HT1080 (cell line): ENCODE data around the gene MAP1S. TPM values are rescaled to one million over a fixed set of nuclear protein-coding genes. Genes with fewer than 3 reads are reported as not detected.
"Not testable (repeated sequence)": the region's sequence is repeated elsewhere in the genome, so short reads cannot be mapped to it uniquely, and the experiment has no call there.

Source experiments
- DNase-seq: peaks from one replicate; pipeline ENCODE4 v3.0.0-alpha.2; 2015; ENCODE audit warnings: low read depth
- total RNA-seq: library from RNA; depleted of rRNA; stranded (reverse); fragments of >200 nt; shearing (Covaris generic); gene quantifications from 2 replicates; pipeline ENCODE4 v1.2.3, GENCODE V29; 2014

Gene MAP1S
- total RNA-seq, 1 experiment from 2014 or later, result 45.0 TPM

GRCh38 chr19:17757125-17757524 is 37.8 kb downstream of the MAP1S start:
- DNase-seq, result peak; percentile 66

DNA sequence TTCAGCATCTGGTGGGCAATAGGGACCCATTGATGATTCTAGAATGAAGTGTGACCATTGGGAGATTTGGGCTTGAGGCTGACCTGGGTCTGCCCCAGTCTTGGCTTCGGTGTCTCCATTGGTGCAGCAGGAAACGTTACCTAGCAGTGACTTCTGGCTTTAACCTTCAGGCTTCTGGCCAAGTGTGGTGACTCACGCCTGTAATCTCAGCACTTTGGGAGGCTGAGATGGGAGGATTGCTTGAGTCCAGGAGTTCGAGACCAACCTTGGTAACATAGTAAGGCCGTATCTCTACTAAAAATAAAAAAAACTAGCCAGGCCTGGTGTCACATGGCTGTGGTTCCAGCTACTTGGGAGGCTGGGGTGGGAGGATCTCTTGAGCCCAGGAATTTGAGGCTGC is 39.2 kb downstream of the MAP1S start:
- DNase-seq, result no peak

DNA sequence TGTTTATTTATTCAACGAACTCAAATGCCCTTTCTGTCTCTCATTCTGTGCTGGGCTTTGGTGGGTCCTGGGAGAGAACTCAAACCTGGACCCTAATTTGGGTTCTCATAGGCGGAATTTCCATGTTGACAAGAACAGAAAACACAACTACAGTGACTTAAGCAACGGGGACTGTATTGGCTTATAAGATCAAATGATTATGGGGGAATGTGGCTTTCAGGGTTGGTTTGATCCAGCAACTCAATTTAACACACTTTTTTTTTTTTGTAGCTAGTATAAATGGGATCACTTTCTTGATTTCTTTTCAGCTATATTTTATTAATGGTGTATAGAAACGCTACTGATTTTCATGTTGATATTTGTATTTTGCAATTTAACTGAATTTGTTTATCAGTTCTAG is 41.9 kb downstream of the MAP1S start:
- DNase-seq, result no peak

DNA sequence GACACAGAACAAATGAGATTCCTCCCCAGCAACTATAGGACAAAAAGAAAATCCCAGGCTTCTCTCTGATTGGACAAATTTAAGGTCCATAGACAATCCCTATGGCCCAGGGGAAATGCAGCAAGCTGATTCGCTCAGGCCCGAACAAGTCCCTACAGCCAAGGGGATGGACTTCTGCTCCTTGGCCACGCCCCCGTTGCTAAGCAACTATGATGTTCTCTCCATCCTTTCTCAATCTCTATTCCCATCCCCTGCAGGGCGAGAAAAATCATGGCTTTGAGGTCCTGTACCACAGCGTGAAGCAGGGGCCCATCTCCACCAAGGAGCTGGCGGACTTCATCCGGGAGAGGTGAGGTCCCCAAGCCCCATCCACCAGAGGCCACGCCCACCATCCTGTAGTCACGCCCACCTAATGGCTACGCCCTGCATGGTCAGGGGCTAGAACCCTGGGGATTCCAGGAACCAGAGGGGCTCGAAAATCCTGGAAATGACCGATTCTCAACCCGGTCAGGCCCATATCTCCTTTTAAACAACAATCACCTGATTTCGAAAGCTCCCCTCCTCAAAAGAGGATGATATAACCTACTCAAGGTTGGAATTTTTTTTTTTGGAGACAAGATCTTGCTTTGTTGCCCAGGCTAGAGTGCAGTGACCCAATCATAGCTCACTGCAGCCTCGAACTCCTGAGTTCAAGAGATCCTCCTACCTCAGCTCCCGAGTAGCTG is 43.4 kb downstream of the MAP1S start:
- DNase-seq, result peak; percentile 64

- DNase-seq, result no peak
These were observed 45.1 kb downstream of the MAP1S start for GRCh38 chr19:17764348-17764747.

DNA sequence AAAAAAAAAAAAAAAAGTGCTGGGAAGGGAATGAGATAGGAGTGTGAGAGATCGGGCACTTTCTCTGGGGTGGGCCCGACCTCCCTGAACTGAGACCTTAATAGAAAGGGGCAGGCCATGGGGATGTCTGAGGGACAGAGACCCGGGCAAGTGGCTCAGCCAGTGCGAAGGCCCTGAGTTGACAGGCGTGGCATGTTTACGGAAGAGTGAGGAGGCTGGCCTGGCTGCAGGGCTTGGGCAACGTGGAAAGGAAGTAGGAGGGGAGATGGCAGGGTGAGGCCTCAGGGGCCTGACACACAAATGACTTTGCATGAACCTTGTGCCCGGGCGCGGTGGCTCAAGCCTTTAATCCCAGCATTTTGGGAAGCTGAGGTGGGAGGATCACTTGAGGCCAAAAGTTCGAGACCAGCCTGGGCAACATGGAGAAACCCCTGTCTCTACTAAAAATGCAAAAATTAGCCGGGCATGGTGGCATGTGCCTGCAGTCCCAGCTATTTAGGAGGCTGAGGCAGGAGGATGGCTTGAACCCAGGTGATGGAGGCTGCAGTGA is 45.9 kb downstream of the MAP1S start:
- DNase-seq, result no peak

DNA sequence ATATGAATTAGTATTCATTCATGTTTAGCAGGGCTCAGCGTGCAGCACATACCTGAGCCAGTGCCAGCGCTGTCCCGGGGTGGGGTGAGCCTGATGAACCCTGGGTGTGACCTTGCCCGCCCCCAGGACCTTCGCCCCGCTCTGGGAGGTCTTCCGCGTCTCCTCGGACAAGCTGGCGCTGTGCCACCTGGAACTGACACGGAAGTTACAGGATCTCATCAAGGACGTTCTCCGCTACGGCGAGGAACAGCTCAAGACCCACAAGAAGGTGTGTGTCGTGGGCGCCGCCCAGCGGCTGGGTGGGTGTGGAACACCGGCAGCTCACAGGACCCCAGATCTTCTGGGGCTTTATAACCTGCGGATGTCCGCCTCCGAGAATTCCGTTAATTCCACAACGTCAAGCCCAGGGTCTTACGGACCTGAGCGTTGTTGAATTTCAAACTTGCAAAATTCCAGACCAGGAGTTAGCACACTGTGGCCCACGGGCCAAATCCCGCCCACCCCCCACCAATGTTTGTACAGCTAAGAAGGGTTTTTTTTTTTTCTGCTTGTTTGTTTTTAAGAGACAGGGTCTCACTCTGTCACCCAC is 47.4 kb downstream of the MAP1S start:
- DNase-seq, result peak; percentile 70

DNA sequence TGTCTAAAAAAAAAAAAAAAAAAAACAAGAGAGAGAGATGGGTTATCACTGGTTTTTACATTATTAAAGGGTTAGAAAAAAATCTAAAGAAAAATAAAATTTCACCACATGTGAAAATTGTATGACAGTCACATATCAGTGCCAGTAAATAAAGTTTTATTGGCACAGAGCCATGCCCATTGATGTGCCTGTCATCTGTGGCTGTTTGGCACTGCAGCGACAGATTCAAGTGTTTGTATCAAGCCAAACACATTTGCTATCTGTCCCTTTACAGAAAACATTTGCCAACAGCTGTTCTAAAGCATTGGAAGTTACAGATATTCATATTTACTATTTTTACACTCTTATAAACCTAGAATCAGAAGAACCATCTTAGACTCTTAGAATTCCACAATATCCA is 48.3 kb downstream of the MAP1S start:
- DNase-seq, result no peak

DNA sequence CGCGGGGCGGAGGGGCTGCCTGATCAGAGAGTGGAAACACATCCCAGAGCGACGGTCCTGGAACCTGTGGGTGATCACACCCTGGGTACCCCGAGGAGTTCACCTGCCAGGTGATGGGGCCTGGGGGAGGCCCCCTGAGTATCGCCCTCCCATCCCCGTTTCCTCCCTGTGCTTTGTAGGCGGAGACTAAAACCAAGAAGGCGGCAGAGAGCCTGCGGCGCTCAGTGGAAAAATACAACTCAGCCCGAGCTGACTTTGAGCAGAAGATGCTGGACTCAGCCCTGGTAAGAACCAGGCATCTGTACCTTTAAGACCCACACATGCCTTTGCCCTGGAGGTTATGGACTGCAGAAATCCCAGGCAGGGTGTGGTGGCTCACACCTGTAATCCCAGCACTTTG is 51.3 kb downstream of the MAP1S start:
- DNase-seq, result no peak

- DNase-seq, result no peak
These were observed 52.9 kb downstream of the MAP1S start for GRCh38 chr19:17772172-17772571.

DNA sequence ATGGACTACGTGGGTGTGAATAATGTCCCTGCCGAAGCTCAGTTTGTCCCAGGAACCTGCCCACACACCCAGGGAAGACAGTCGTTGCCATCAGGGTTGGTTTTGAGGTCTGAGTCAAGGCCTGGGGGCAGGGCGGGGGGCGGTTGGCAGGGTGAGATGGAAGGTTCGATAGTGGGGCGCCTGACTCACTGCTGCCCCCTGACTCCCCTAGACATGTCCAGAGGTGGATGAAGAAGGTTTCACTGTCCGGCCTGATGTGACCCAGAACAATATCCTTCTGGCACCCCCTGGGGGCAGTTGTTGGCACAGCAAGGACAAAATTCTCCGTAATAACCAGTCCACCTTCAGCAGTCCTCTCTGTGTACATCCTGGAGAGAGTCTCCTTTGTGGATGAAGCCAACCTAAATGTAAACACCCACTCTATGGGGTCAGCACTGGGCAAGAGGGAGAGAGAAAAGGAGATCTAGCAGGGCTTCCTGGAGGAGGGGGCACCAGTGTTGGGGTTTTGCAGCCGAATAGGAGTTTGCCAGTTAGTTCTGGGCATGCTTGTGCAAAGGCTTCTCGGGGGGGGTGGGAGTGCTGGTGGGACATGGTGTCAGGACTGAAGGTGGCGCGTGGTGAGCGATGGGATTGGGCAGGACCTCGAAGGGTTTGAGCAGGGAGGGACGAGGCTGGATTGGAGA is 56.1 kb downstream of the MAP1S start:
- peak; percentile 58 for DNase-seq

- no peak for DNase-seq
These were observed 56.9 kb downstream of the MAP1S start for GRCh38 chr19:17775991-17776803.

- DNase-seq, result not testable (repeated sequence)
These were observed 58.6 kb downstream of the MAP1S start for GRCh38 chr19:17777840-17778239.

GRCh38 chr19:17778251-17778967 is 59.1 kb downstream of the MAP1S start:
- DNase-seq, result no peak

DNA sequence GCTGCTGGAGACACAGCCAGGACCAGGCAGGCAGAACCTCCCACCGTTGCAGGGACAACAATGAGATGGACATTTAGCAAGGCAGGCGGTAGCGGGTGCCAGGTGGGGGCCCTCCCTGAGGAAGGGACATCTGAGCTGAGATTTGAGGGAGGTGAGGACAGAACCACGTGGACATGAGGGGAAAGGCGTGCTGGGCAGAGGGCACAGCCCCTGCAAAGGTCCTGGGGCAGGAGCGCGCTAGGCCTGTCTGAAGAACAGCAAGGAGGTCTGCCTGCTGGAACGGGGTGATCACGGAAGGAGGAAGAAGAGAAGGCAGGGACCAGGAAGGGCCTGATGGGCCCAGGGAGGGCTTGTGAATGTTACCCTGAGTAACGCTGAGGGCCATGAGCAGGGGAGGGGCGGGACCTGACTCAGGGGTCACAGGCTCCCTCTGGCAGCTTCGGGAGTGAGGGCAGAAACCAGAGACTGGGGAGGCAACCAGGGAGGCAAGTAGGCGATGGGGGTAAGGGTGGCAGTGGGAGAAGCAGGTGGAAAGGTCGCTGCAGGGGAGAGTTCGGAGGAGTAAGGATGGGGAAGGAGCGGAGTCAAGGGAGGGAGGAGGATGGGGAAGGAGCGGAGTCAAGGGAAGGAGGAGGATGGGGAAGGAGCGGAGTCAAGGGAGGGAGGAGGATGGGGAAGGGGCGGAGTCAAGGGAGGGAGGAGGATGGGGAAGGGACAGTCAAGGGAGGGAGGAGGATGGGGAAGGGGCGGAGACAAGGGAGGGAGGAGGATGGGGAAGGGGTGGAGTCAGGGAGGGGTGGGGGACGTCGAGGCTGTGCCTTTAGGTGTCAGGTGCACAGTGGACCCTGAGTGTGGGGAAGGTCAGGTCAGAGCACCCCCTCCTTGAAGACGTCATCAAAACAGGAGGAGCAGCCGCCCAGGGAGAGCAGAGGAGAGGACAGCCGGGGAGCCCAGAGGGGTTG is 60.0 kb downstream of the MAP1S start:
- DNase-seq, result no peak

GRCh38 chr19:17780781-17781180 is 61.5 kb downstream of the MAP1S start:
- DNase-seq, result no peak

GRCh38 chr19:17783721-17784120 is 64.4 kb downstream of the MAP1S start:
- DNase-seq, result not testable (repeated sequence)
